ENCODE results near the gene ANGPTL5. TPM values are rescaled to one million over a fixed set of nuclear protein-coding genes. Genes with fewer than 3 reads are reported as not detected.
A peak's percentile ranks its signal among the peaks of the same experiment; 100 is the strongest.
"Not testable (repeated sequence)": the region's sequence is repeated elsewhere in the genome, so short reads cannot be mapped to it uniquely, and the experiment has no call there.

The ANGPTL5 gene
- polyA plus RNA-seq, 3 donors: not detected

DNA sequence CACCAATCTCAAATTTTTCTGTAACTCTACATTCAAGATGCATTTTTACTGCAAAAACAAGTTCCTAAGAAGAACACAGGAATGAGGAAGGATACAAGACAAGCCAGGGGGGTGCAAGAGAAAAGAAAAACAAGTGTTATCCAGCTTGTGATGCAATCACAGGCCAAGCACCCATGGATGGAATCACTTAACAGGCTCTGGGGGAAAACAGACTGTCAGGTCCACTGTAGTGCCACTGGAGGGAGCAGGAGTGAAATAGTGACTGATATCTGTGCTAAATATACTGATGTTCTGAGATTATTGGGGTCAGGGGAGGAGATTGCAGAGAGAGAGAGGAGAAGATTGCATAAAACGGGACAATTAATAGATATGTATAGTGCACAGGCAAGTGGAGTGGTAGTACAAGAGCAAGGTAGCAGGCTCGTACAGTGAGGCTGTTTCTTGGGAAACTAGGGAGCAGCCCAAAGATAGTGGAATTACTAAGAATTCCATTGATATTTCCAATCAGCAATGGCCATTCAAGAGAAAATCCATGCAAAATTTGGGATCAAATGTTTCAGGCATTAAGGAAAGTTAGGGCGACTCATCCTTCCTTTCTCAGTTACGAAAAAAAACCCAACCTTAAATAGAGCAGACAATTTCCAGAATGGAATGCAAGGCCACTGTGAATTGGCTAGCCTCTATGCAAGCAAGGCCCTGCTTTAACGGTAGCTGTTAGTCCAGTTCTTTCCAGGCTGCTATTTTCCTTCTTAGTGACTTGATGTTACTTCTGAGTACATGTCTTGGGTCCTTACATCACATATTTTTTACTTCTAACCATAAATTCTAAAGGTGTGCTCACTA, 53.7 kb downstream of the ANGPTL5 start:
- Histone ChIP-seq H3K36me3 (replicated peaks in 1 of 2; ENCODE audit: control insufficient read depth in 1 of 2, insufficient read depth in 2 of 2, low read length in 2 of 2) (no peaks in the 10 kb centered on the region), H3K9me3 (replicated peaks in 1 of 2; ENCODE audit: control insufficient read depth in 1 of 2, insufficient read depth in 1 of 2, low read length in 2 of 2) (no peaks in the 10 kb centered on the region), H3K9ac (ENCODE audit: insufficient read depth, low read length, poor library complexity, severe bottlenecking) (no peak overlapping the region), H3K4me2 (replicated peaks; ENCODE audit: extremely low read depth, low read length, poor library complexity, severe bottlenecking) (no peak overlapping the region), H3K4me3 (replicated peaks in 1 of 3; ENCODE audit: low read depth in 2 of 3, low read length in 3 of 3) (no peak overlapping the region), H4K20me1 (ENCODE audit: insufficient read depth, low read length) (no peaks in the 10 kb centered on the region), H3K27ac (ENCODE audit: low read depth in 1 of 2, low read length in 2 of 2) (no peak overlapping the region), H2AFZ (ENCODE audit: insufficient read depth, low read depth, low read length, poor library complexity, severe bottlenecking) (no peak overlapping the region), H3K79me2 (ENCODE audit: insufficient read depth, low read length) (no peaks in the 10 kb centered on the region), H3K27me3 (ENCODE audit: control insufficient read depth in 2 of 2, insufficient read depth in 2 of 2, low read length in 2 of 2) (no peaks in the 10 kb centered on the region), H3K4me1 (ENCODE audit: control insufficient read depth in 1 of 2, insufficient read depth in 2 of 2, low read length in 2 of 2) (no peaks in the 10 kb centered on the region)
- no peaks in the 10 kb centered on the region for H3K36me3 Mint-ChIP-seq
- H3K9me3 Mint-ChIP-seq: peaks cover 0 to 3% (median 0%) of the 10 kb centered on the region in 7 donors
- H3K27me3 Mint-ChIP-seq (ENCODE audit: low read depth in 3 of 3): peaks cover 0 to 2% (median 0%) of the 10 kb centered on the region in 3 donors
- no peak overlapping the region for H3K4me3 Mint-ChIP-seq
- no peak overlapping the region for H3K27ac Mint-ChIP-seq
- no peaks in the 10 kb centered on the region for H3K4me1 Mint-ChIP-seq
- TF ChIP-seq, protein P1, sequence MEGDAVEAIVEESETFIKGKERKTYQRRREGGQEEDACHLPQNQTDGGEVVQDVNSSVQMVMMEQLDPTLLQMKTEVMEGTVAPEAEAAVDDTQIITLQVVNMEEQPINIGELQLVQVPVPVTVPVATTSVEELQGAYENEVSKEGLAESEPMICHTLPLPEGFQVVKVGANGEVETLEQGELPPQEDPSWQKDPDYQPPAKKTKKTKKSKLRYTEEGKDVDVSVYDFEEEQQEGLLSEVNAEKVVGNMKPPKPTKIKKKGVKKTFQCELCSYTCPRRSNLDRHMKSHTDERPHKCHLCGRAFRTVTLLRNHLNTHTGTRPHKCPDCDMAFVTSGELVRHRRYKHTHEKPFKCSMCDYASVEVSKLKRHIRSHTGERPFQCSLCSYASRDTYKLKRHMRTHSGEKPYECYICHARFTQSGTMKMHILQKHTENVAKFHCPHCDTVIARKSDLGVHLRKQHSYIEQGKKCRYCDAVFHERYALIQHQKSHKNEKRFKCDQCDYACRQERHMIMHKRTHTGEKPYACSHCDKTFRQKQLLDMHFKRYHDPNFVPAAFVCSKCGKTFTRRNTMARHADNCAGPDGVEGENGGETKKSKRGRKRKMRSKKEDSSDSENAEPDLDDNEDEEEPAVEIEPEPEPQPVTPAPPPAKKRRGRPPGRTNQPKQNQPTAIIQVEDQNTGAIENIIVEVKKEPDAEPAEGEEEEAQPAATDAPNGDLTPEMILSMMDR (IDR thresholded peaks at IDR 0.05): no peak
- 78% methylated on average over 4 of the region's 5 CpGs for WGBS (ENCODE audit: insufficient coverage)
- intact Hi-C loops (cut with micrococcal nuclease): loop anchor here (10.0 kb wide), 1 partner anchor 142 kb away; no protein-coding TSS in a partner anchor
- DNase-seq: no peak

DNA sequence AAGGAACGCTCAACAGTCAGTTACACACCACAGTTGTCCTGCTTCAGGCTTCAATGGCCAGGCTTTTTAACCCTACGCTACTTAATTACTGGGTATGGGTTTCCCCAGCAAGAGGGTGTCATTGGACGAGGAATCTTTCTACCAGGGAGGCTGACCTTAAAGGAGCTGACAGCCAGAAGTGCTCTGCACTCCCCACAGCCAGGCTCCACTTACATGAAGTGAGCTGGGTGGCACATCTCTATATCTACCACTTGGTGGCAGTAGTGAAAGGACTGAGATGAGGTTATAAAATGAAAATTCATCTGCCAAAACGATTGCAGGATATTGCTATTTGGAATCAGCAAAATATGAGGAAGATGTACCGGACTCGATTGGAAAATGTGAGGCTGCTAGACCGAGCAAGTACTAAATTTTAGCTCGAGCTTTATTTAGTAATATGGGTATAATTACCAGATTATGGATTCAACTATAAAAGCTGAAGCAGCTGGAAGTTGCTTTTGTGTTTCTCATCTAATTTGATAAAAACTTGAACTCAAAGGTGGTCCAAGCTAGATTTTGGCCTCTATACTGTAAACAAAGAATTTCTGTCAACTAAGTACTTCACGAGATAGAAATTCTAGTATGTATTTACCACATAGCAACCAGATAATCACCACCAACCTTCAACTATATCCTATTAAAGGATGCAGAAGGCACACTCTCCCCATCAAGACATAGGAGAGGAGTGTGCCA, 55.5 kb downstream of the ANGPTL5 start:
- H4K20me1 ChIP-seq (ENCODE audit: insufficient read depth, low read length): no peaks in the 10 kb centered on the region
- Mint-ChIP-seq H3K9me3 (peaks cover 0 to 2% (median 0%) of the 10 kb centered on the region in 7 donors), H3K36me3 (no peaks in the 10 kb centered on the region), H3K27ac (no peak overlapping the region), H3K4me3 (no peak overlapping the region), H3K4me1 (no peaks in the 10 kb centered on the region), H3K27me3 (ENCODE audit: low read depth in 3 of 3) (peaks cover 0 to 2% (median 0%) of the 10 kb centered on the region in 3 donors)
- no peaks in the 10 kb centered on the region for H3K4me1 ChIP-seq (ENCODE audit: control insufficient read depth in 1 of 2, insufficient read depth in 2 of 2, low read length in 2 of 2)
- 21% methylated on average over 5 of the region's 9 CpGs for WGBS (ENCODE audit: insufficient coverage)
- peak in 2 of 3 donors; percentile 2 for DNase-seq
- no peak overlapping the region for H3K27ac ChIP-seq (ENCODE audit: low read depth in 1 of 2, low read length in 2 of 2)
- H3K4me2 ChIP-seq (replicated peaks; ENCODE audit: extremely low read depth, low read length, poor library complexity, severe bottlenecking): no peak overlapping the region
- intact Hi-C loops (cut with micrococcal nuclease): loop anchor here (10.0 kb wide), 1 partner anchor 144 kb away; no protein-coding TSS in a partner anchor
- H3K27me3 ChIP-seq (ENCODE audit: control insufficient read depth in 2 of 2, insufficient read depth in 2 of 2, low read length in 2 of 2): no peaks in the 10 kb centered on the region
- no peaks in the 10 kb centered on the region for H3K79me2 ChIP-seq (ENCODE audit: insufficient read depth, low read length)
- H3K9me3 ChIP-seq (replicated peaks in 1 of 2; ENCODE audit: control insufficient read depth in 1 of 2, insufficient read depth in 1 of 2, low read length in 2 of 2): no peaks in the 10 kb centered on the region
- H3K36me3 ChIP-seq (replicated peaks in 1 of 2; ENCODE audit: control insufficient read depth in 1 of 2, insufficient read depth in 2 of 2, low read length in 2 of 2): no peaks in the 10 kb centered on the region
- no peak overlapping the region for H3K4me3 ChIP-seq (replicated peaks in 1 of 3; ENCODE audit: low read depth in 2 of 3, low read length in 3 of 3)
- H2AFZ ChIP-seq (ENCODE audit: insufficient read depth, low read depth, low read length, poor library complexity, severe bottlenecking): no peak overlapping the region
- H3K9ac ChIP-seq (ENCODE audit: insufficient read depth, low read length, poor library complexity, severe bottlenecking): no peak overlapping the region
- TF ChIP-seq, protein P1 (IDR thresholded peaks at IDR 0.05): peak; percentile 56

DNA sequence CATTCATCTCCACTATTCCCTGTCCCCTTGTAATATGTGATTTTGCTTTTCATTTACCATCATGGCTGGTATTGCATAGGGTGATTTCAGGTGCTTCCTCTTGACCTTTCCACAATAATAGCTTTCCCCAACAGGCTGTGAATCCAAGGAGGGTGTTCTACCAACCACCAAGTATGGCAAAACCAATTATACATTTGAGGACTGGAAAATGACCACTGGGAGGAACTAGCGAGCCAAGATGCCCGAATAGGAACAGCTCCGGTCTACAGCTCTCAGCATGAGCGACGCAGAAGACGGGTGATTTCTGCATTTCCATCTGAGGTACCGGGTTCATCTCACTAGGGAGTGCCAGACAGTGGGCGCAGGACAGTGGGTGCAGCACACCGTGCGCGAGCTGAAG, 64.1 kb downstream of the ANGPTL5 start:
- H3K4me1 ChIP-seq (ENCODE audit: control insufficient read depth in 1 of 2, insufficient read depth in 2 of 2, low read length in 2 of 2); H3K36me3 ChIP-seq (replicated peaks in 1 of 2; ENCODE audit: control insufficient read depth in 1 of 2, insufficient read depth in 2 of 2, low read length in 2 of 2); H3K27me3 Mint-ChIP-seq (ENCODE audit: low read depth in 3 of 3); H3K79me2 ChIP-seq (ENCODE audit: insufficient read depth, low read length); intact Hi-C loops (cut with micrococcal nuclease); H3K27me3 ChIP-seq (ENCODE audit: control insufficient read depth in 2 of 2, insufficient read depth in 2 of 2, low read length in 2 of 2); H3K9me3 Mint-ChIP-seq; H3K9me3 ChIP-seq (replicated peaks in 1 of 2; ENCODE audit: control insufficient read depth in 1 of 2, insufficient read depth in 1 of 2, low read length in 2 of 2); DNase-seq; H3K27ac Mint-ChIP-seq; H2AFZ ChIP-seq (ENCODE audit: insufficient read depth, low read depth, low read length, poor library complexity, severe bottlenecking); H3K4me3 ChIP-seq (replicated peaks in 1 of 3; ENCODE audit: low read depth in 2 of 3, low read length in 3 of 3); H3K4me2 ChIP-seq (replicated peaks; ENCODE audit: extremely low read depth, low read length, poor library complexity, severe bottlenecking); H3K4me1 Mint-ChIP-seq; H3K36me3 Mint-ChIP-seq; H3K27ac ChIP-seq (ENCODE audit: low read depth in 1 of 2, low read length in 2 of 2); H3K4me3 Mint-ChIP-seq; H3K9ac ChIP-seq (ENCODE audit: insufficient read depth, low read length, poor library complexity, severe bottlenecking); H4K20me1 ChIP-seq (ENCODE audit: insufficient read depth, low read length): not testable (repeated sequence)
- WGBS (ENCODE audit: insufficient coverage): 86% methylated on average over 7 of the region's 11 CpGs
